ENCODE results near the gene MRTFA.

DNA sequence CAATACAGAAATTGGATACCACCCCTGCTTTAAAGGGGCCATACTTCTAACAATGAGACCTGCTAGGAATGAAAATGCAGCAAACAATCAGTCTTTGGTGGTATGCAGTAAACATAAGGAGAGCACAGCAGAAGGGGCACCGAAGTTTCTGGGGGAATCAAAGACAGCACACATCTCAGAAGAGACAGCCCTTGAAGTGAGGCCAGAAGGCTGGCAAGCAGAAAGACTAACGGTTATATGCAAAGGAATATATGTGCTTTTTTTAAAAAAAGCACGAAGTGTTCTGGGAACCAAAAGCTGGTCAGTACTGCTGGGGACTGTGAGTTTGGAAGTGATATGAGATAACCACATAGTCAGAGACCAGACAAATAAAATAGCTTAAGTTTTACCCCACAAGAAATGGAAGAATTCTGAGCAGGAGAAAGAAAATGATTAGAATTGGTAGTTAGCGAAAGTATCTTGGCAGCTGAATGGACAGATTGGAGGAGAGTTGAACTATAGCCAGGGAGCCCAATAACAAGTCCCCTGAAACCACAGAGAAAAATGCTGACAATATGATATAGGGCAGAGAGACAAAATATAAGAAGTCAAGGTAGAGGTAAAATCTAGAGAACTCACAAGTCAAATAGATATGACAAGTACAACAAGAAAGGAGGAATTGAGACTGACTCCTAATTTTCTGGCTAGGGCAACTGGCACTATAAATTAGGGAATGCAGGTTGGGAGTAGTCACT lies 125.7 kb downstream of the MRTFA start:
- TF ChIP-seq, protein P1, sequence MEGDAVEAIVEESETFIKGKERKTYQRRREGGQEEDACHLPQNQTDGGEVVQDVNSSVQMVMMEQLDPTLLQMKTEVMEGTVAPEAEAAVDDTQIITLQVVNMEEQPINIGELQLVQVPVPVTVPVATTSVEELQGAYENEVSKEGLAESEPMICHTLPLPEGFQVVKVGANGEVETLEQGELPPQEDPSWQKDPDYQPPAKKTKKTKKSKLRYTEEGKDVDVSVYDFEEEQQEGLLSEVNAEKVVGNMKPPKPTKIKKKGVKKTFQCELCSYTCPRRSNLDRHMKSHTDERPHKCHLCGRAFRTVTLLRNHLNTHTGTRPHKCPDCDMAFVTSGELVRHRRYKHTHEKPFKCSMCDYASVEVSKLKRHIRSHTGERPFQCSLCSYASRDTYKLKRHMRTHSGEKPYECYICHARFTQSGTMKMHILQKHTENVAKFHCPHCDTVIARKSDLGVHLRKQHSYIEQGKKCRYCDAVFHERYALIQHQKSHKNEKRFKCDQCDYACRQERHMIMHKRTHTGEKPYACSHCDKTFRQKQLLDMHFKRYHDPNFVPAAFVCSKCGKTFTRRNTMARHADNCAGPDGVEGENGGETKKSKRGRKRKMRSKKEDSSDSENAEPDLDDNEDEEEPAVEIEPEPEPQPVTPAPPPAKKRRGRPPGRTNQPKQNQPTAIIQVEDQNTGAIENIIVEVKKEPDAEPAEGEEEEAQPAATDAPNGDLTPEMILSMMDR (IDR thresholded peaks at IDR 0.05): no peak
- no peak for TF ChIP-seq POLR2A (IDR thresholded peaks at IDR 0.05)
